Measurements from ENCODE around the gene ZSCAN22.
"Not testable (repeated sequence)": the region's sequence is repeated elsewhere in the genome, so short reads cannot be mapped to it uniquely, and the experiment has no call there.

Gene ZSCAN22

DNA sequence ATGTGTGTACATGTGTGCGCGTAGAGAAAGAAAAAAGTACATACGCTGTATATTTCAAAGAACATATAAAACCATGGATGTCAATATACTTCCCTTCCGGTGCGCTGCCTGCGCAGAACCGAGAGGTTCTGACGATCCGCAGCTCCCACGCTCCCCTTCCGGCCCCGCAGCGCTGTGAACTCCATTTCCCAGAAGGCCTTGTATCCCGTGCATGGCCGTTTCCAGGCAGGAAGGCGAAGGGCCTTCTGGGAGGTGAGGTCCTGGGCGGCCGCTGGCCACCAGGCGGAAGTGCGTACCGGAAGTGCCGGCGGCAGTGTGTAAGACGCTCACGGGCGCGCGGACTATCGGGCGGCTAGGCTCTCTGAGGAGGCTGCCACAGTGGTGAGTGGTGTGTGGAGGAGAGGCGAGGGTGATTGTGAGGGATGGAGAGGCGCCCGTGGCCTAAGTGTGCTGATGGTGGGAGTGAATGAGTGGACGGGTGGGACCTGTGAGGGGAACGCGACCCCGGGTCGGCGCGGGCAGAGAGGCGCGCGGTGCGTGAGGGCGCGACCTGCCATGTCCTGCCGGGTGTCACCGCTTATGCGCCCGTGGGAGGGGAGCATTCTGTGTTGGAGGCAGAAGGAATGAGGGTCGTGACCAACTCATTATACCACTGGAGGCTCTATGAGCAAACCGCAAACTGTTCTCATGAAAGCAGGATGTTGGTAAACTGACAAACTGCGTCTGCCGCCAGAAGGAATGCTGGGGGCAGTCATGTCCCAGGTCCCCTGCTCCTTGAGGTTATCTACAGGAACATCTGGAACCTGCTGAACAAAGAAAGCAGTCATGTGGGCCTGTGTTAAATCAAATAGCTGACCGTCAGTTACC lies 21.5 kb upstream of the ZSCAN22 start, which contains the start of gene ERVK3-1:
Gene ERVK3-1 (plus strand): TSS at position 313 of the 867 bp plus-strand sequence. CDS start 6,792 bp downstream, outside the sequence.
- peak; percentile 96 for DNase-seq (ENCODE audit: low read depth)
- H3K4me3 ChIP-seq (ENCODE audit: low read depth, low read length): peak within 1 kb of the TSS; percentile 65
- TF ChIP-seq, protein P1, sequence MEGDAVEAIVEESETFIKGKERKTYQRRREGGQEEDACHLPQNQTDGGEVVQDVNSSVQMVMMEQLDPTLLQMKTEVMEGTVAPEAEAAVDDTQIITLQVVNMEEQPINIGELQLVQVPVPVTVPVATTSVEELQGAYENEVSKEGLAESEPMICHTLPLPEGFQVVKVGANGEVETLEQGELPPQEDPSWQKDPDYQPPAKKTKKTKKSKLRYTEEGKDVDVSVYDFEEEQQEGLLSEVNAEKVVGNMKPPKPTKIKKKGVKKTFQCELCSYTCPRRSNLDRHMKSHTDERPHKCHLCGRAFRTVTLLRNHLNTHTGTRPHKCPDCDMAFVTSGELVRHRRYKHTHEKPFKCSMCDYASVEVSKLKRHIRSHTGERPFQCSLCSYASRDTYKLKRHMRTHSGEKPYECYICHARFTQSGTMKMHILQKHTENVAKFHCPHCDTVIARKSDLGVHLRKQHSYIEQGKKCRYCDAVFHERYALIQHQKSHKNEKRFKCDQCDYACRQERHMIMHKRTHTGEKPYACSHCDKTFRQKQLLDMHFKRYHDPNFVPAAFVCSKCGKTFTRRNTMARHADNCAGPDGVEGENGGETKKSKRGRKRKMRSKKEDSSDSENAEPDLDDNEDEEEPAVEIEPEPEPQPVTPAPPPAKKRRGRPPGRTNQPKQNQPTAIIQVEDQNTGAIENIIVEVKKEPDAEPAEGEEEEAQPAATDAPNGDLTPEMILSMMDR (IDR thresholded peaks at IDR 0.05; ENCODE audit: low read depth, low read length, missing control alignments): no peak

DNA sequence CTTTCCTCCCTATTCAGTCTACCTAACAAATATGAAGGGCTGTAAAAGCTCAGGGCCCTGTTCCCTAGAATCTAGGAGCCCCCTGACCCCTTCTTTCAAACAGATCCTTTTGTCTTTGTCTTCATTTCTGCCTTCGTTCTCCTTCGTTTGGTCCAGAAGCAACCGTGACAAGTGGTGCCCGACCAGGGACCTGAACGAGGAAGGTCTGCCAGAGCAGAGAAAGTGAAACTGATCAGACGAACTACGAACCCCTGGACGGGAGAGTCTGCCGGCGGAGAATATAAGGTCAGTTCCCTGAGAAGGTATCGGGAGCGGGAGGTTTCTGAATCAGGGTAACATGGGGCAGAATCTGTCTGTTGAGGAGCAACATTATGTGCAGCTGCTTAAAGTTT lies 20.9 kb upstream of the ZSCAN22 start:
- DNase-seq (ENCODE audit: low read depth): no peak
- H3K4me3 ChIP-seq (ENCODE audit: low read depth, low read length): peak overlapping the region; percentile 65
- TF ChIP-seq, protein P1 (IDR thresholded peaks at IDR 0.05; ENCODE audit: low read depth, low read length, missing control alignments): no peak

DNA sequence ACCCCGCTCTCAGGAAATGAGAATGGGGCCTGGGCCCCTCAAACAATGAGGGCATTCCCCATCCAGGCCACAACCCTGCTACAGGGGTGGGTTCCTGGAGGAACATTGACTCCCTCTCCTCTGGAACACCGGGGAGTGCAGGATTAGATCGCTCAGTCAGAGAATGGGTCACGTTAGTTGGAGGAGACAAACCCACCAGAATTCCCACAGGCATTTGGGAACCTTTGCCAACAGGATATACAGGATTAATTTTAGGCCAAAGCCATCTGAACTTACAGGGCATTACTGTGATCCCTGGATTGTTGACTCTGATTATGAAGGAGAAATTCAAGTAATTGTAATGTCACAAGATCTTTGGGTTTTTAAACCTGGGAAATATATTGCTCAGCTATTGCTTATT lies 19.1 kb upstream of the ZSCAN22 start:
- H3K4me3 ChIP-seq (ENCODE audit: low read depth, low read length): no peak overlapping the region
- TF ChIP-seq, protein P1 (IDR thresholded peaks at IDR 0.05; ENCODE audit: low read depth, low read length, missing control alignments): no peak
- DNase-seq (ENCODE audit: low read depth): no peak

DNA sequence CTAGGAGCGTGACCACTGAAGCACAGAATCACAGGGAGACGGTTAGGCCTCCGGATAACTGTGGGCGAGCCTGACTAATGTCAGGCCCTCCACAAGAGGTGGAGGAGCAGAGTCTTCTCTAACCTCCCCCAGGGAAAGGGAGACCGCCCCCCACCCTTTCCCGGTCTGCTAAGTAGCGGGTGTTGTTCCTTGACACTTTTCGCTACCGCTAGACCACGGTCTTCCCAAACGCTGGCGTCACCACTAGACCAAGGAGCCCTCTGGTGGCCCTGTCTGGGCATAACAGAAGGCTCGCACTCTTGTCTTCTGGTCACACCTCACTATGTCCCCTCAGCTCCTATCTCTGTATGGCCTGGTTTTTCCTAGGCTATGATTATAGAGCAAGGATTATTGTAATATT lies 16.1 kb upstream of the ZSCAN22 start:
- not testable (repeated sequence) for H3K4me3 ChIP-seq (ENCODE audit: low read depth, low read length); DNase-seq (ENCODE audit: low read depth)

DNA sequence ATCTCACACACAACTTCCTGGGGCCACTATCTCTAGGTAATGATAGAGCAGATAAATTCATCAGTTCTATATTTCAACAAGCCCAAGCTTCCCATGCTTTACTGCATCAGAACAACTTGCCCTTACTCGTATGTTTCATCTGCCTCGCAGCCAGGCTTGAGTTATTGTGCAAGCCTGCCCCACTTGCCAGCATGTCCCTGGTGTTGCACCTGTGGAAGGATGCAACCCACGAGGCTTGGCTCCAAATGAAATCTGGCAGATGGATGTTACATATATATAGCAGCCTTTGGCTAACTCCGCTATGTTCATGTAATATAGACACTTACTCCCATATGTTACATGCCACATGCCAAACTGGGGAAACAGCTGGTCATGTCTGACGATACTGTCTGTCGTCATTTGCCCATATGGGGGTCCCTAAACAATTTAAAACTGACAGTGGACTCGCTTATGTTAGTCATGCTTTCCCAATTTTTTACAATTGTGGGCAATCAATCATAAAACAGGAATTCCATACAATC lies 15.4 kb upstream of the ZSCAN22 start:
- TF ChIP-seq, protein P1 (IDR thresholded peaks at IDR 0.05; ENCODE audit: low read depth, low read length, missing control alignments): no peak
- no peak overlapping the region for H3K4me3 ChIP-seq (ENCODE audit: low read depth, low read length)
- DNase-seq (ENCODE audit: low read depth): no peak

DNA sequence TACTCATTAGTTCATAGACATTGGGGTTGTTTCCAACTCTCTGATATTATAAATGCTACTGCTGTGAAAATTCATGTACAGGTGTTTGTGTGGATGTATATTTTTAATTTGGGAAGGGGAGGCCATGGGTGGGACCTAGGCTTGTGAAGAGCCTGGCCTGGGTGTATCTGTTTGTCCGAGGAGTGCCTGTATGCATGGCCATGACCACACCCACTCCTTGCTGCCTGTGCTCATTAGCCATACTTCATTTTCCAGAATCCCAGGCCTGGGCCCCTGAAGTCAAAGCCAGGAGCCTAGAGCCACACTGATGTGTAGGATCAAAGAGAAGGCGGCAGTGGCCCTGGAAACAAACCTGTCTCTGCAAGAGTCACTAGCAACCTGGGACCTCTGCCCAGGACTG lies 11.2 kb upstream of the ZSCAN22 start:
- DNase-seq (ENCODE audit: low read depth): no peak
- H3K4me3 ChIP-seq (ENCODE audit: low read depth, low read length): no peak overlapping the region
- TF ChIP-seq, protein P1 (IDR thresholded peaks at IDR 0.05; ENCODE audit: low read depth, low read length, missing control alignments): no peak

DNA sequence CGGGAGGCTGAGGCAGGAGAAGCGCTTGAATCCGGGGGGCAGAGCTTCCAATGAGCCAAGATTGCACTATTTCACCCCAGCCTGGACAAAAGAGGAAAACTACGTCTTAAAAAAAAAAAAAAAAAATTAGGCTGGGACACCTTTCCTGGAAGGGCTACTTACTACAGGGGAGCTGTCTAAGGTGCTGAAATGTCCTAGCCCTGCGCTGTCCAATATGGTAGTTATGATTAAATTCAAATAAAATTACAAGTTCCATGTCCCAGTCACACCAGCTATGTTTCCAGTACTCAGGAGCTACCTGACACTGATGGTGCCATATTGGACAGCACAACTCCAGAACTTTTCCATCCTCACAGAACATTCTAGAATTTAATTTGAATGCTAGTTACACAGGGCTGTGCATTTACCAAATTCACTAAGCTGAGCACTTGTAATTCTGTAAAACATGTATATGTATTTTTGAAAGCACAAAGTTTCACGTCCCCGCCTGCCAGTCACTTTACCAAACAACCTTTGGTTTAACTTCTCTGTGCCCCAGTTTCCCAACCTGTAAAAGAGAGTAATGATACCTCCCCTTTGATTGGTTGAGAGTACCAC lies 9.2 kb upstream of the ZSCAN22 start:
- H3K4me3 ChIP-seq (ENCODE audit: low read depth, low read length): no peak overlapping the region
- TF ChIP-seq, protein P1 (IDR thresholded peaks at IDR 0.05; ENCODE audit: low read depth, low read length, missing control alignments): no peak
- DNase-seq (ENCODE audit: low read depth): no peak
